SIG-M5 treated with dmso at 0.1 percent for 504 hours (cell line): ENCODE results near the gene ABCC1.

Source experiments
- DNase-seq: peaks from one replicate; lab custom pipeline; 2025; ENCODE audit not compliant: unreplicated experiment; lab: John Stamatoyannopoulos, UW

Gene ABCC1

GRCh38 chr16:16018705-16019104 is 69.3 kb downstream of the ABCC1 start:
- DNase-seq: no peak

GRCh38 chr16:16019488-16019887 is 70.1 kb downstream of the ABCC1 start:
- no peak for DNase-seq

GRCh38 chr16:16020291-16020690 is 70.9 kb downstream of the ABCC1 start:
- no peak for DNase-seq

- no peak for DNase-seq
Observed at GRCh38 chr16:16021020-16021419, 71.6 kb downstream of the ABCC1 start.

- no peak for DNase-seq
Observed at GRCh38 chr16:16021646-16021987, 72.2 kb downstream of the ABCC1 start.

- DNase-seq: peak; percentile 19
Observed at GRCh38 chr16:16021988-16022682, 72.7 kb downstream of the ABCC1 start.

- no peak for DNase-seq
Observed at GRCh38 chr16:16022683-16023064, 73.3 kb downstream of the ABCC1 start.

- DNase-seq: no peak
Observed at GRCh38 chr16:16025214-16025968, 76.0 kb downstream of the ABCC1 start.

- no peak for DNase-seq
Observed at GRCh38 chr16:16027728-16028310, 78.4 kb downstream of the ABCC1 start.

GRCh38 chr16:16028311-16028999 is 79.0 kb downstream of the ABCC1 start:
- no peak for DNase-seq

- no peak for DNase-seq
Observed at GRCh38 chr16:16029431-16030011, 80.1 kb downstream of the ABCC1 start.

- DNase-seq: no peak
Observed at GRCh38 chr16:16030449-16030848, 81.0 kb downstream of the ABCC1 start.

GRCh38 chr16:16031401-16031800 is 82.0 kb downstream of the ABCC1 start:
- no peak for DNase-seq

- DNase-seq: no peak
Observed at GRCh38 chr16:16032271-16032979, 83.0 kb downstream of the ABCC1 start.

GRCh38 chr16:16033208-16033717 is 83.8 kb downstream of the ABCC1 start:
- DNase-seq: no peak

GRCh38 chr16:16036359-16036792 is 87.0 kb downstream of the ABCC1 start:
- no peak for DNase-seq

- no peak for DNase-seq
Observed at GRCh38 chr16:16037521-16037920, 88.1 kb downstream of the ABCC1 start.

- DNase-seq: no peak
Observed at GRCh38 chr16:16037970-16038369, 88.6 kb downstream of the ABCC1 start.

GRCh38 chr16:16038950-16039349 is 89.5 kb downstream of the ABCC1 start:
- peak; percentile 62 for DNase-seq

GRCh38 chr16:16041196-16041892 is 91.9 kb downstream of the ABCC1 start:
- DNase-seq: no peak
